ENCODE data around the gene TMEM154.

- TF ChIP-seq CTCF (IDR thresholded peaks at IDR 0.05; ENCODE audit: low read depth, low read length) (no peak), POLR2A (IDR thresholded peaks at IDR 0.05; ENCODE audit: extremely low read depth, insufficient read length) (no peak), MYC (IDR thresholded peaks at IDR 0.05; ENCODE audit: low read depth, low read length) (no peak)
These were observed 6.7 kb upstream of the TMEM154 start for GRCh38 chr4:152686452-152687013.
